Loucy (cell line): Measurements from ENCODE around the gene GALNT9.

ENCODE experiments used
- H2AFZ ChIP-seq: fragments of 200-600 bp; sonication (generic); 2 replicates; pipeline ENCODE4 v1.6.0; 2016; ENCODE audit warnings: antibody characterized with exemption, mild to moderate bottlenecking, low read length, moderate library complexity
- H3F3A ChIP-seq: fragments of 200-600 bp; 2 replicates; pipeline ENCODE4 v1.6.0; 2016; ENCODE audit warnings: antibody characterized with exemption, low read depth, mild to moderate bottlenecking
- H3K27me3 ChIP-seq: fragments of 200-600 bp; sonication (generic); 2 replicates; pipeline ENCODE4 v1.6.1; 2014; ENCODE audit warnings: low read length, mild to moderate bottlenecking; ENCODE audit not compliant: insufficient read depth, poor library complexity, severe bottlenecking
- H3K36me3 ChIP-seq: fragments of 200-600 bp; sonication (generic); 2 replicates; pipeline ENCODE4 v1.6.1; 2016; ENCODE audit warnings: low read length; ENCODE audit not compliant: insufficient read depth
- H3K4me1 ChIP-seq: fragments of 200-600 bp; sonication (generic); 2 replicates; pipeline ENCODE4 v1.5.1; 2014; ENCODE audit warnings: low read length, mild to moderate bottlenecking; ENCODE audit not compliant: insufficient read depth, poor library complexity, severe bottlenecking
- H3K4me2 ChIP-seq: fragments of 200-600 bp; sonication (generic); 2 replicates; pipeline ENCODE4 v1.6.0; 2014; ENCODE audit warnings: antibody characterized with exemption, low read length, low read depth, mild to moderate bottlenecking; ENCODE audit not compliant: poor library complexity, severe bottlenecking
- H3K4me3 ChIP-seq: fragments of 200-600 bp; sonication (generic); 2 replicates; pipeline ENCODE4 v1.5.1; 2014; ENCODE audit warnings: low read length, mild to moderate bottlenecking, mixed read lengths; ENCODE audit not compliant: poor library complexity, severe bottlenecking
- H3K79me2 ChIP-seq: fragments of 200-600 bp; sonication (generic); 2 replicates; pipeline ENCODE4 v1.6.1; 2014; ENCODE audit warnings: low read length; ENCODE audit not compliant: insufficient read depth
- H3K9ac ChIP-seq: fragments of 200-600 bp; sonication (generic); 2 replicates; pipeline ENCODE4 v1.6.0; 2014; ENCODE audit warnings: mild to moderate bottlenecking, low read depth, low read length, moderate library complexity; ENCODE audit not compliant: poor library complexity, severe bottlenecking
- H3K9me2 ChIP-seq: fragments of 200-600 bp; sonication (generic); replicated peaks from 2 replicates; pipeline ENCODE4 v1.6.1; 2016; ENCODE audit warnings: low read depth, low read length, mixed read lengths
- H3K9me3 ChIP-seq: fragments of 200-600 bp; sonication (generic); 2 replicates; pipeline ENCODE4 v1.6.1; 2014; ENCODE audit warnings: mild to moderate bottlenecking, antibody characterized with exemption, low read length, low read depth; ENCODE audit not compliant: insufficient read depth
- H4K20me1 ChIP-seq: fragments of 200-600 bp; sonication (generic); 2 replicates; pipeline ENCODE4 v1.6.0; 2014; ENCODE audit warnings: antibody characterized with exemption, low read length, mild to moderate bottlenecking; ENCODE audit not compliant: insufficient read depth, poor library complexity, severe bottlenecking
- CTCF ChIP-seq: fragments of 200-600 bp; sonication (generic); conservative IDR thresholded peaks from 2 replicates; pipeline ENCODE4 v1.5.1; 2014; ENCODE audit warnings: mild to moderate bottlenecking, antibody characterized with exemption, low read length
- EZH2phosphoT487 ChIP-seq: fragments of 200-600 bp; IDR thresholded peaks from 2 replicates; pipeline ENCODE4 v1.6.1; 2018; ENCODE audit warnings: antibody characterized with exemption, mild to moderate bottlenecking, moderate library complexity, borderline replicate concordance

The GALNT9 gene

GRCh38 chr12:132325733-132326130, 3.7 kb downstream of the GALNT9 start:
- H3K79me2 ChIP-seq, result no peaks in the 10 kb centered on the region
- TF ChIP-seq CTCF (no peak), EZH2phosphoT487 (no peak)
- H3K4me1 ChIP-seq, result peaks cover 21% of the 10 kb centered on the region
- no peaks in the 10 kb centered on the region for H3K9me2 ChIP-seq
- no peak overlapping the region for H3K9ac ChIP-seq
- H3K9me3 ChIP-seq, result no peaks in the 10 kb centered on the region
- no peak overlapping the region for H3K4me3 ChIP-seq
- no peaks in the 10 kb centered on the region for H3F3A ChIP-seq
- no peak overlapping the region for H2AFZ ChIP-seq
- no peaks in the 10 kb centered on the region for H3K36me3 ChIP-seq
- no peaks in the 10 kb centered on the region for H3K27me3 ChIP-seq
- no peaks in the 10 kb centered on the region for H4K20me1 ChIP-seq
- no peak overlapping the region for H3K4me2 ChIP-seq

GRCh38 chr12:132324841-132325732, 4.3 kb downstream of the GALNT9 start:
- no peak overlapping the region for H2AFZ ChIP-seq
- no peaks in the 10 kb centered on the region for H3K36me3 ChIP-seq
- H3K4me2 ChIP-seq, result no peak overlapping the region
- no peak for TF ChIP-seq CTCF
- TF ChIP-seq EZH2phosphoT487, result no peak
- H3K9ac ChIP-seq, result no peak overlapping the region
- no peak overlapping the region for H3K4me3 ChIP-seq
- H3K27me3 ChIP-seq, result no peaks in the 10 kb centered on the region
- no peaks in the 10 kb centered on the region for H3K79me2 ChIP-seq
- H3K9me3 ChIP-seq, result no peaks in the 10 kb centered on the region
- H3K9me2 ChIP-seq, result no peaks in the 10 kb centered on the region
- H3F3A ChIP-seq, result no peaks in the 10 kb centered on the region
- H3K4me1 ChIP-seq, result peaks cover 21% of the 10 kb centered on the region
- H4K20me1 ChIP-seq, result no peaks in the 10 kb centered on the region

GRCh38 chr12:132324173-132324572, 5.2 kb downstream of the GALNT9 start:
- H4K20me1 ChIP-seq, result no peaks in the 10 kb centered on the region
- no peaks in the 10 kb centered on the region for H3K79me2 ChIP-seq
- H3K9ac ChIP-seq, result no peak overlapping the region
- H3K4me1 ChIP-seq, result peaks cover 21% of the 10 kb centered on the region
- no peaks in the 10 kb centered on the region for H3K9me3 ChIP-seq
- no peaks in the 10 kb centered on the region for H3K27me3 ChIP-seq
- H3K9me2 ChIP-seq, result no peaks in the 10 kb centered on the region
- no peak overlapping the region for H3K4me2 ChIP-seq
- H3F3A ChIP-seq, result no peaks in the 10 kb centered on the region
- no peak overlapping the region for H2AFZ ChIP-seq
- H3K36me3 ChIP-seq, result no peaks in the 10 kb centered on the region
- no peak for TF ChIP-seq CTCF
- TF ChIP-seq EZH2phosphoT487, result no peak
- H3K4me3 ChIP-seq, result no peak overlapping the region
